Measurements from ENCODE around the gene THSD4. TPM values are rescaled to one million over a fixed set of nuclear protein-coding genes. Genes with fewer than 3 reads are reported as not detected.

The THSD4 gene
- total and polyA plus RNA-seq, 2 of the 8 experiments (the other 6 are each of a cell fraction or from before 2014, with no cell fraction given) = 2.5 to 6.2 TPM

GRCh38 chr15:71249986-71250385 is 134.7 kb downstream of the THSD4 start (continued):
- TF ChIP-seq KDM1A (IDR thresholded peaks at IDR 0.05; ENCODE audit: borderline replicate concordance, low read length) (no peak), POU5F1 (IDR thresholded peaks at IDR 0.05; ENCODE audit: low read depth, low read length) (no peak), SRF (IDR thresholded peaks at IDR 0.05; ENCODE audit: low read depth, low read length) (no peak), HDAC2 (IDR thresholded peaks at IDR 0.05; ENCODE audit: borderline replicate concordance in 1 of 2, low read depth in 2 of 2, low read length in 2 of 2) (no peak)

Data from H1 (cell line).